HepG2 (cell line): ENCODE data around the gene KIF1B. TPM values are rescaled to one million over a fixed set of nuclear protein-coding genes. Genes with fewer than 3 reads are reported as not detected.
A peak's percentile ranks its signal among the peaks of the same experiment; 100 is the strongest.

Experiments
- AHR ChIP-seq: IDR thresholded peaks from 2 replicates; pipeline ENCODE4 v1.6.1; 2018; ENCODE audit warnings: missing genetic modification reagents, missing compliant biosample characterization
- CBX5 ChIP-seq: sonication (generic); formaldehyde crosslinking; IDR thresholded peaks from 2 replicates; pipeline ENCODE4 v1.4.0; 2020; ENCODE audit warnings: missing genetic modification reagents, borderline replicate concordance
- NAIF1 ChIP-seq: sonication (generic); formaldehyde crosslinking; IDR thresholded peaks from 2 replicates; pipeline ENCODE4 v1.5.0; 2020; ENCODE audit warnings: mild to moderate bottlenecking, missing genetic modification reagents, borderline replicate concordance
- NFIB ChIP-seq: sonication (generic); formaldehyde crosslinking; IDR thresholded peaks from 2 replicates; pipeline ENCODE4 v1.9.0; 2021; ENCODE audit warnings: missing genetic modification reagents, mild to moderate bottlenecking, borderline replicate concordance
- RARA ChIP-seq: IDR thresholded peaks from 2 replicates; pipeline ENCODE4 v1.6.1; 2016; ENCODE audit warnings: missing genetic modification reagents, missing compliant biosample characterization
- RORA ChIP-seq: sonication (generic); formaldehyde crosslinking; IDR thresholded peaks from 2 replicates; pipeline ENCODE4 v1.5.0; 2020; ENCODE audit warnings: mild to moderate bottlenecking, missing genetic modification reagents, moderate library complexity
- SIN3A ChIP-seq: IDR thresholded peaks from 2 replicates; pipeline ENCODE4 v1.6.1; 2011; ENCODE audit warnings: low read depth, mild to moderate bottlenecking, control low read depth, low read length, borderline replicate concordance
- ZNF256 ChIP-seq: sonication (generic); formaldehyde crosslinking; conservative IDR thresholded peaks from 2 replicates; pipeline ENCODE4 v1.4.0; 2020; ENCODE audit warnings: missing genetic modification reagents
- ZNF644 ChIP-seq: IDR thresholded peaks from 2 replicates; pipeline ENCODE4 v1.6.1; 2016; ENCODE audit warnings: low read depth
- polyA plus RNA-seq, 8 experiments: library from polyadenylated mRNA; depleted of rRNA in 3 of 8; stranded (reverse) in 7 of 8; unstranded in 1 of 8; fragments of >200 nt; fragmentation: Illumina TruSeq in 4 of 8; extraction: Trizol in 4 of 8; gene quantifications; 2 replicates each; pipeline versions ENCODE4 v1.2.1 to v1.2.3, GENCODE V29; 2011 to 2016; ENCODE audit warnings: low read depth in 4 of 8, missing spikeins in 1 of 8, mixed read lengths in 1 of 8; ENCODE audit not compliant: insufficient read depth in 1 of 8
- total RNA-seq, 5 experiments: library from RNA; depleted of rRNA; stranded (reverse); fragments of >200 nt; fragmentation: Illumina TruSeq; extraction: Trizol; gene quantifications; 2 replicates each; pipeline ENCODE4 v1.2.3, GENCODE V29; 2016; ENCODE audit warnings: low read depth in 1 of 5
- TF ChIP-seq, protein P1 (sequence below): sonication (generic); formaldehyde crosslinking; IDR thresholded peaks from 2 replicates; pipeline ENCODE4 v1.5.0; 2020; ENCODE audit warnings: missing genetic modification reagents, mild to moderate bottlenecking, borderline replicate concordance
- TF ChIP-seq, protein P2 (sequence below): sonication (generic); formaldehyde crosslinking; IDR thresholded peaks from 2 replicates; pipeline ENCODE4 v1.8.1; 2022; ENCODE audit warnings: mild to moderate bottlenecking, missing genetic modification reagents
- TF ChIP-seq, protein P3 (sequence below): sonication (generic); formaldehyde crosslinking; conservative IDR thresholded peaks from 2 replicates; pipeline ENCODE4 v1.4.0; 2020; ENCODE audit warnings: mild to moderate bottlenecking, missing genetic modification reagents, moderate library complexity
- TF ChIP-seq, protein P4 (sequence below): sonication (generic); formaldehyde crosslinking; IDR thresholded peaks from 2 replicates; pipeline ENCODE4 v1.4.0; 2020; ENCODE audit warnings: low read depth, mild to moderate bottlenecking, missing genetic modification reagents

The KIF1B gene
- total and polyA plus RNA-seq, 2 of the 13 experiments (the other 11 are each of a cell fraction or from before 2014, with no cell fraction given), result 26.7 to 32.5 TPM

DNA sequence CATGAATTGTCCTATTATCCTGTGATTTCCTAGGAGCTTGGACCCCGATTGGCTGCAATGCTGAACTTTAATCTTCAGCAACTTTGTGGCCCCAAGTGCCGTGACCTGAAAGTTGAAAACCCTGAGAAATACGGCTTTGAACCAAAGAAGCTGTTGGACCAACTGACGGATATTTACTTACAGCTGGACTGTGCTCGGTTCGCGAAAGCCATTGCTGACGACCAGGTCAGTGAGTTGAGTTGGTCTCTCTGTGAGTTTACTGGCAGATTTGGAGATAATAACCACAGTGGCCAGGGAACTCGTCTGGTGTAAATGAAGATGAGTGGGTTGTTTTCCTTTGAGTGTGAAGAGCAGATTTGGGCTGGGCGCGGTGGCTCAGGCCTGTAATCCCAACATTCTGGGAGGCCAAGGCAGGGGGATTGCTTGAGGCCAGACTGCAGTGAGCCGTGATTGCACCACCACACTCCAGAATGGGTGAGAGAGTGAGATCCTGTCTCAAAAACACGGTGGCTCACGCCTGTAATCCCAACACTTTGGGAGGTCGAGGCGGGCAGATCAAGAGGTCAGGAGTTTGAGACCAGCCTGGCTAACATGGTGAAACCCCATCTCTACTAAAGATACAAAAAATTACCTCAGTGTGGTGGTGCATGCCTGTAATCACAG, 39.1 kb upstream of the KIF1B start (continued):
- TF ChIP-seq NFIB (CRISPR knock-in tag), result no peak
- peak; percentile 92 for TF ChIP-seq RARA
- peak; percentile 92 for TF ChIP-seq ZNF644 (CRISPR knock-in tag)
- TF ChIP-seq RORA (CRISPR knock-in tag), result no peak
- TF ChIP-seq, protein P1, sequence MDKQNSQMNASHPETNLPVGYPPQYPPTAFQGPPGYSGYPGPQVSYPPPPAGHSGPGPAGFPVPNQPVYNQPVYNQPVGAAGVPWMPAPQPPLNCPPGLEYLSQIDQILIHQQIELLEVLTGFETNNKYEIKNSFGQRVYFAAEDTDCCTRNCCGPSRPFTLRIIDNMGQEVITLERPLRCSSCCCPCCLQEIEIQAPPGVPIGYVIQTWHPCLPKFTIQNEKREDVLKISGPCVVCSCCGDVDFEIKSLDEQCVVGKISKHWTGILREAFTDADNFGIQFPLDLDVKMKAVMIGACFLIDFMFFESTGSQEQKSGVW (CRISPR knock-in tag), result 0 out of 2 replicates have a peak, but pooled peaks have one; percentile 82
- TF ChIP-seq, protein P2, sequence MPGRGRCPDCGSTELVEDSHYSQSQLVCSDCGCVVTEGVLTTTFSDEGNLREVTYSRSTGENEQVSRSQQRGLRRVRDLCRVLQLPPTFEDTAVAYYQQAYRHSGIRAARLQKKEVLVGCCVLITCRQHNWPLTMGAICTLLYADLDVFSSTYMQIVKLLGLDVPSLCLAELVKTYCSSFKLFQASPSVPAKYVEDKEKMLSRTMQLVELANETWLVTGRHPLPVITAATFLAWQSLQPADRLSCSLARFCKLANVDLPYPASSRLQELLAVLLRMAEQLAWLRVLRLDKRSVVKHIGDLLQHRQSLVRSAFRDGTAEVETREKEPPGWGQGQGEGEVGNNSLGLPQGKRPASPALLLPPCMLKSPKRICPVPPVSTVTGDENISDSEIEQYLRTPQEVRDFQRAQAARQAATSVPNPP (CRISPR knock-in tag), result 0 out of 2 replicates have a peak, but pooled peaks have one; percentile 27
- TF ChIP-seq, protein P3, sequence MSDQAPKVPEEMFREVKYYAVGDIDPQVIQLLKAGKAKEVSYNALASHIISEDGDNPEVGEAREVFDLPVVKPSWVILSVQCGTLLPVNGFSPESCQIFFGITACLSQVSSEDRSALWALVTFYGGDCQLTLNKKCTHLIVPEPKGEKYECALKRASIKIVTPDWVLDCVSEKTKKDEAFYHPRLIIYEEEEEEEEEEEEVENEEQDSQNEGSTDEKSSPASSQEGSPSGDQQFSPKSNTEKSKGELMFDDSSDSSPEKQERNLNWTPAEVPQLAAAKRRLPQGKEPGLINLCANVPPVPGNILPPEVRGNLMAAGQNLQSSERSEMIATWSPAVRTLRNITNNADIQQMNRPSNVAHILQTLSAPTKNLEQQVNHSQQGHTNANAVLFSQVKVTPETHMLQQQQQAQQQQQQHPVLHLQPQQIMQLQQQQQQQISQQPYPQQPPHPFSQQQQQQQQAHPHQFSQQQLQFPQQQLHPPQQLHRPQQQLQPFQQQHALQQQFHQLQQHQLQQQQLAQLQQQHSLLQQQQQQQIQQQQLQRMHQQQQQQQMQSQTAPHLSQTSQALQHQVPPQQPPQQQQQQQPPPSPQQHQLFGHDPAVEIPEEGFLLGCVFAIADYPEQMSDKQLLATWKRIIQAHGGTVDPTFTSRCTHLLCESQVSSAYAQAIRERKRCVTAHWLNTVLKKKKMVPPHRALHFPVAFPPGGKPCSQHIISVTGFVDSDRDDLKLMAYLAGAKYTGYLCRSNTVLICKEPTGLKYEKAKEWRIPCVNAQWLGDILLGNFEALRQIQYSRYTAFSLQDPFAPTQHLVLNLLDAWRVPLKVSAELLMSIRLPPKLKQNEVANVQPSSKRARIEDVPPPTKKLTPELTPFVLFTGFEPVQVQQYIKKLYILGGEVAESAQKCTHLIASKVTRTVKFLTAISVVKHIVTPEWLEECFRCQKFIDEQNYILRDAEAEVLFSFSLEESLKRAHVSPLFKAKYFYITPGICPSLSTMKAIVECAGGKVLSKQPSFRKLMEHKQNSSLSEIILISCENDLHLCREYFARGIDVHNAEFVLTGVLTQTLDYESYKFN (CRISPR knock-in tag), result peak; percentile 98
- peak; percentile 86 for TF ChIP-seq CBX5
- TF ChIP-seq, protein P4, sequence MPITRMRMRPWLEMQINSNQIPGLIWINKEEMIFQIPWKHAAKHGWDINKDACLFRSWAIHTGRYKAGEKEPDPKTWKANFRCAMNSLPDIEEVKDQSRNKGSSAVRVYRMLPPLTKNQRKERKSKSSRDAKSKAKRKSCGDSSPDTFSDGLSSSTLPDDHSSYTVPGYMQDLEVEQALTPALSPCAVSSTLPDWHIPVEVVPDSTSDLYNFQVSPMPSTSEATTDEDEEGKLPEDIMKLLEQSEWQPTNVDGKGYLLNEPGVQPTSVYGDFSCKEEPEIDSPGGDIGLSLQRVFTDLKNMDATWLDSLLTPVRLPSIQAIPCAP (CRISPR knock-in tag), result no peak
- TF ChIP-seq NAIF1 (CRISPR knock-in tag), result 0 out of 2 replicates have a peak, but pooled peaks have one; percentile 40
- TF ChIP-seq ZNF256 (CRISPR knock-in tag), result no peak
- TF ChIP-seq SIN3A, result 0 out of 2 replicates have a peak, but pooled peaks have one; percentile 41
- TF ChIP-seq AHR (CRISPR knock-in tag), result no peak
